ENCODE results near the gene FHIT.

- TF ChIP-seq CTCF (IDR thresholded peaks at IDR 0.05 in 4 of 5, conservative IDR thresholded peaks at IDR 0.05 in 1 of 5) = no peak
- TF ChIP-seq POLR2A (IDR thresholded peaks at IDR 0.05) = no peak
Observed at GRCh38 chr3:61057464-61057863, 193.8 kb downstream of the FHIT start.
